ENCODE results near the gene TTLL5.
A peak's percentile ranks its signal among the peaks of the same experiment; 100 is the strongest.
"Not testable (repeated sequence)": the region's sequence is repeated elsewhere in the genome, so short reads cannot be mapped to it uniquely, and the experiment has no call there.

TTLL5 gene

GRCh38 chr14:75886636-75887348, 225.7 kb downstream of the TTLL5 start:
- DNase-seq (no peak), ATAC-seq (no peak)
- no peaks in the 10 kb centered on the region for H3K27me3 Mint-ChIP-seq
- H3K9me3 Mint-ChIP-seq, result no peaks in the 10 kb centered on the region
- H3K4me3 Mint-ChIP-seq, result no peak overlapping the region
- H3K4me1 Mint-ChIP-seq, result no peaks in the 10 kb centered on the region
- no peak overlapping the region for H3K27ac Mint-ChIP-seq

- H3K4me1 Mint-ChIP-seq, result no peaks in the 10 kb centered on the region
- no peak overlapping the region for H3K27ac Mint-ChIP-seq
- ATAC-seq (no peak), DNase-seq (no peak)
- no peaks in the 10 kb centered on the region for H3K27me3 Mint-ChIP-seq
- H3K9me3 Mint-ChIP-seq, result no peaks in the 10 kb centered on the region
- H3K4me3 Mint-ChIP-seq, result no peak overlapping the region
Observed at GRCh38 chr14:75888945-75889344, 227.9 kb downstream of the TTLL5 start.

DNA sequence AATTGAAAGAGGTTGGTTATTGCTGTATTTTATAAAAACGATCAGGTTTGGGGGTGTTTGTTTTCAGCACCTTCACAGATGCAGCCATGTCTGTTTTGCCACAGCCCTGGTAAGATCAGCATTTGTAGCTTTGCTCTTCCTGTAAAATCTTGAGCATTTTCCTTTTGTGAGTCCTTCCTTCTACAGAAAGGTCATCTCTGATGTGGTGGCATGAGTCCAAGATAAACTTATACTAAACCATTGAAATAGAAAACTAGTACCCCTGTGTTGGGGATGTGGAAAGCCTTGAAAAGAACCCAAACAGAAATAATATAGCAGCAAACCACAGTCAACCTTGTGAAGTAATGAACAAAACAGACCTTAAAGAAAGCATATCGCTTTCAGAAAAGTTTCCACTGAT, 235.3 kb downstream of the TTLL5 start:
- peaks cover 11% of the 10 kb centered on the region for H3K4me1 Mint-ChIP-seq
- H3K27me3 Mint-ChIP-seq, result no peaks in the 10 kb centered on the region
- ATAC-seq (no peak), DNase-seq (no peak)
- peak overlapping the region in 1 of 2 donors; percentile 72 for H3K27ac Mint-ChIP-seq
- no peaks in the 10 kb centered on the region for H3K9me3 Mint-ChIP-seq
- no peak overlapping the region for H3K4me3 Mint-ChIP-seq

GRCh38 chr14:75904311-75904710, 243.3 kb downstream of the TTLL5 start:
- Mint-ChIP-seq H3K9me3 (no peaks in the 10 kb centered on the region), H3K4me3 (no peak overlapping the region), H3K27ac (no peak overlapping the region), H3K4me1 (no peaks in the 10 kb centered on the region), H3K27me3 (no peaks in the 10 kb centered on the region)
- DNase-seq (no peak), ATAC-seq (no peak)

DNA sequence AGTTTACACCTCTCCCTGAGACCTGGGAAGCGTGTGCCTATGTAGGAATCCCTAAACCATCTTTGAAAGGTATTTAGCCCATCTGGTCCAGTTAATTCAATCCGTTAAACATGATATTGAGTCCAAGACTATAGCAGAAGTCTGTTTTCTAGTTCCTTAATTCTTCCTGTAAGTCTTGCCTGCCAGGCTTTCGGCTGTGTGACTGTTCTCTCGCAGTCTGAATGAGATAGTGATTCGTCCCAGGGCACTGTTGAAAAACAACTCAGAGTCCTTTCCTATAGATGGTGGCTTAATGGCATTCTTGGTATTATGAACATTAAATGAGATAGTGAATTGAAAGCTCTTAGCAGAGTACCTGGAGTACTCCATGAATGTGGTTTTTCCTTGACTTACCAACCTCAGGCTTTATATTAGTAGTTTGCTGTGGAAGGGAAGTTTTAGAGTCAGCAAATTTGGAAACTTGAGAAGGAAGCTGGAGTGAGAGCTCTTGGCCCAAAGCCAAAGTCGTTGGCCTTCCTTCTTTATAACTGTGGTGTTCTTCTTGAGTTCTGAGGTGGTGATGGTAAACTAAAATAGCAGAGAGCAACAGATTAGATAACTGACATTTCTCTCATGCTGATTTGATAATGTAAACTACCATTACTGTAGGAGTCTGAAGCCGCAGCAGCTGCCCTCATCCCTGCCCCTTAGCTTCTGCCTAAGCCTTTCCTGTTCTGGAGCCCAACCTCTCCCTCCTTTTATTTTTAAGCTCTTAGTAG, 244.3 kb downstream of the TTLL5 start:
- H3K27ac Mint-ChIP-seq, result no peak overlapping the region
- DNase-seq (no peak), ATAC-seq (no peak)
- no peak overlapping the region for H3K4me3 Mint-ChIP-seq
- no peaks in the 10 kb centered on the region for H3K27me3 Mint-ChIP-seq
- no peaks in the 10 kb centered on the region for H3K4me1 Mint-ChIP-seq
- H3K9me3 Mint-ChIP-seq, result no peaks in the 10 kb centered on the region

DNA sequence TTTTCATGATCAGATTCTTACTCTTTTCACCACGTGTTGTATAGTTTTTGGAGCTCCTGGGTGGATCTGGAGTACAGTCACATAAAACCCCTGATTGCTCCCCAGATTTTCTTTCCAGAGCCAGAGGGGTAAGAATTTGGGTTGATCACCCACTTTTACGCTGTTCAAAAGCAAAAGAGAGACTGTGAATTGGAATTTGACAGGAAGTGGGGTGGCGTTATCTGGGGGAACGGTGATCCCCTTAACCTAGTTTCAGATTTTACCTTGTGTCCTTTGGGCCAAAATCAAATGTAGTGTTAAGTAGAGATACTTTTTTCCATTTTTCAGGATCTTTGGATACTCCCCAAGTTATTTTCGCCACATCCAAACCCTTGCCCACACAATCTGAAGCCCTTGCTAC, 245.2 kb downstream of the TTLL5 start:
- no peaks in the 10 kb centered on the region for H3K9me3 Mint-ChIP-seq
- H3K27me3 Mint-ChIP-seq, result no peaks in the 10 kb centered on the region
- no peak overlapping the region for H3K4me3 Mint-ChIP-seq
- no peak for DNase-seq
- no peak overlapping the region for H3K27ac Mint-ChIP-seq
- no peak for ATAC-seq
- H3K4me1 Mint-ChIP-seq, result no peaks in the 10 kb centered on the region

- Mint-ChIP-seq H3K4me3 (no peak overlapping the region), H3K27me3 (no peaks in the 10 kb centered on the region), H3K9me3 (no peaks in the 10 kb centered on the region), H3K27ac (no peak overlapping the region), H3K4me1 (no peaks in the 10 kb centered on the region)
- no peak for ATAC-seq
- peak; percentile 39 to 40 for DNase-seq
Observed at GRCh38 chr14:75906680-75907280, 245.7 kb downstream of the TTLL5 start.

DNA sequence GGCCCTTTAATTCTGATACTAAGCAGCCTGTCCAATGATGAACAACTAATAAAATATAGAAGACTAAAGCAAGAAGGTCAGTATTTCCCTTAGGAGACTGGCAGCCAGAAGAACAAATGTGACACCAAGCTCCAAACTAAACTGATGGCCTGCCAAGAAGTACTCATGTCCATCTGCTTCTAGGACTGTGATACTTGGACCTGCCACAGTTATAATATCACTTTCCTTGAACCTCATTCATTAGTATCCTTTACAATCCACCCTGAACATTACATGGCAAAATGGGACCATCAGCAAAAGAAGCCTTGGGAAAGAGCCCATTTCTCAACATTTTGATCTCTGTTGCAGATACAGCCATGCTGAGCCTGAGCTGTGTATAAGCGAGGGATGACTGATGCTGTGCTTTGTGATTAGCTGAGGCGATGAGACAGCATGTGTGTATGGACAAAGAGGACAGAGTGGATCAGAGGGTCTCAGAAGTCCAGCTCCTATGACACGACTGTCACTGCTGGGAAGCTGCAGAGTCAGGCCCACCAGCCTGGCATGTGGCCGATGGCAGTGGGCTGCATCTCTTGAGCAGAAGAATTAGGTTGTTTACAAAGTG, 246.8 kb downstream of the TTLL5 start:
- Mint-ChIP-seq H3K27me3 (no peaks in the 10 kb centered on the region), H3K4me3 (no peak overlapping the region), H3K9me3 (no peaks in the 10 kb centered on the region), H3K27ac (no peak overlapping the region), H3K4me1 (no peaks in the 10 kb centered on the region)
- DNase-seq, result no peak
- no peak for ATAC-seq

- no peak overlapping the region for H3K27ac Mint-ChIP-seq
- H3K27me3 Mint-ChIP-seq, result no peaks in the 10 kb centered on the region
- ATAC-seq (no peak), DNase-seq (no peak)
- H3K9me3 Mint-ChIP-seq, result no peaks in the 10 kb centered on the region
- H3K4me1 Mint-ChIP-seq, result no peaks in the 10 kb centered on the region
- no peak overlapping the region for H3K4me3 Mint-ChIP-seq
Observed at GRCh38 chr14:75909630-75910029, 248.6 kb downstream of the TTLL5 start.

GRCh38 chr14:75910048-75910447, 249.0 kb downstream of the TTLL5 start:
- DNase-seq, result no peak
- no peak for ATAC-seq
- Mint-ChIP-seq H3K27me3 (no peaks in the 10 kb centered on the region), H3K4me3 (no peak overlapping the region), H3K9me3 (no peaks in the 10 kb centered on the region), H3K27ac (no peak overlapping the region), H3K4me1 (no peaks in the 10 kb centered on the region)

GRCh38 chr14:75911883-75912282, 250.8 kb downstream of the TTLL5 start:
- DNase-seq, result no peak
- H3K4me3 Mint-ChIP-seq, result no peak overlapping the region
- H3K27ac Mint-ChIP-seq, result peak overlapping the region in 1 of 2 donors; percentile 94
- H3K9me3 Mint-ChIP-seq, result no peaks in the 10 kb centered on the region
- H3K27me3 Mint-ChIP-seq, result no peaks in the 10 kb centered on the region
- no peak for ATAC-seq
- H3K4me1 Mint-ChIP-seq, result no peaks in the 10 kb centered on the region

- DNase-seq, result no peak
- no peak for ATAC-seq
- Mint-ChIP-seq H3K27ac (no peak overlapping the region), H3K4me1 (no peaks in the 10 kb centered on the region), H3K27me3 (no peaks in the 10 kb centered on the region), H3K9me3 (no peaks in the 10 kb centered on the region), H3K4me3 (no peak overlapping the region)
Observed at GRCh38 chr14:75913183-75913582, 252.1 kb downstream of the TTLL5 start.

DNA sequence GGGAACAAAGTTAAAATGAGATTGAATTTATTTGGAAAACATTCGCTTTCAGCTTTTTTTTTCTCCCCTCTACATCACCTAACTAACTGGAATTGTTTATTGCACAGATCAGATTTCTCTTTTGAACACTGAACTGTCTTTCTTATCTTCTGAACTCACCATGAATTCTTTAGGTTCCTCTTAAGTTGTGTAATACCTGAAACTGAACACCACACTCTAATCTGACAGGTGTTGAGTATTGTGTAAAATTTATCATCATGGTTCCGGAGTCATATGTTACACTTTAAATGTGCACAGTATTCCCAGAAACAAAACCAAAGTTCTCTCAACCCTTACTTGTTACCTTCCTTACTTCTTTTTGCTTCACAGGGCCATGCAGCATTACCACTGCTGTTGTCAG, 254.0 kb downstream of the TTLL5 start:
- no peaks in the 10 kb centered on the region for H3K27me3 Mint-ChIP-seq
- no peak overlapping the region for H3K27ac Mint-ChIP-seq
- no peak for DNase-seq
- no peaks in the 10 kb centered on the region for H3K4me1 Mint-ChIP-seq
- H3K9me3 Mint-ChIP-seq, result no peaks in the 10 kb centered on the region
- H3K4me3 Mint-ChIP-seq, result no peak overlapping the region
- ATAC-seq, result no peak

- ATAC-seq (no peak), DNase-seq (no peak)
- H3K4me3 Mint-ChIP-seq, result no peak overlapping the region
- no peaks in the 10 kb centered on the region for H3K4me1 Mint-ChIP-seq
- no peaks in the 10 kb centered on the region for H3K9me3 Mint-ChIP-seq
- H3K27ac Mint-ChIP-seq, result no peak overlapping the region
- H3K27me3 Mint-ChIP-seq, result no peaks in the 10 kb centered on the region
Observed at GRCh38 chr14:75917322-75917945, 256.4 kb downstream of the TTLL5 start.

DNA sequence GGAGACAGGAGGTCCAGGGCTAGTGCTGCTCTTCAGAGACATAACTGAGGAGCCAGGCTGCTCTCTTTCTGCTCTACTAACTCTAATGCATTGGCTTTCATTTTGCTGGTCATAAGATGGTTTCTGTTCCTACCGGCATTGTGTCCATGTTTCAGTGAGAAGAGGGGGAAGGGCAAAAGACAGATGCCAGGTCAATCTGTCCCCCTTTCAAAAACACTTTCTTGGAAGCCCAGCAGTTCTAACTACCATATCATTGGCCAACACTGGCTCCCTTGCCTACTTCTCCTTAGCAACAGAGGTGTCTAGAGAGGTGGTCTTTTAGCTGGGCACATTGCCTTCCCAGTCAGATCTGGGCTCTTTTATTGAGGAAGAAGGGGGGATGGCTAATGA, 256.9 kb downstream of the TTLL5 start:
- no peak overlapping the region for H3K27ac Mint-ChIP-seq
- no peak overlapping the region for H3K4me3 Mint-ChIP-seq
- H3K27me3 Mint-ChIP-seq, result no peaks in the 10 kb centered on the region
- ATAC-seq (no peak), DNase-seq (no peak)
- no peaks in the 10 kb centered on the region for H3K9me3 Mint-ChIP-seq
- H3K4me1 Mint-ChIP-seq, result no peaks in the 10 kb centered on the region

- ATAC-seq, H3K9me3 Mint-ChIP-seq, H3K4me1 Mint-ChIP-seq, H3K27ac Mint-ChIP-seq, H3K4me3 Mint-ChIP-seq, H3K27me3 Mint-ChIP-seq, DNase-seq: not testable (repeated sequence)
Observed at GRCh38 chr14:75920421-75920820, 259.4 kb downstream of the TTLL5 start.
